SK-N-SH (cell line): ENCODE measurements around the gene STARD13.

Experiments used
- CTCF ChIP-seq: fragments of 200-600 bp; sonication (generic); IDR thresholded peaks from 2 replicates; pipeline ENCODE4 v1.6.1; 2017; ENCODE audit warnings: antibody characterized with exemption, mild to moderate bottlenecking, moderate library complexity
- EP300 ChIP-seq, 2 experiments: IDR thresholded peaks; 2 replicates each; pipeline versions ENCODE4 v1.4.0 to v1.6.1; 2012; ENCODE audit warnings: borderline replicate concordance in 1 of 2, low read depth in 1 of 2, low read length in 1 of 2
- EZH2phosphoT487 ChIP-seq: fragments of 200-600 bp; sonication (generic); IDR thresholded peaks from 2 replicates; pipeline ENCODE4 v1.6.1; 2017; ENCODE audit warnings: low read depth, mixed run types, mild to moderate bottlenecking, antibody characterized with exemption, moderate library complexity, borderline replicate concordance
- NFIC ChIP-seq: IDR thresholded peaks from 2 replicates; pipeline ENCODE4 v1.4.0; 2012; ENCODE audit warnings: borderline replicate concordance
- REST ChIP-seq: IDR thresholded peaks from 2 replicates; pipeline ENCODE4 v1.6.1; 2012; ENCODE audit warnings: mild to moderate bottlenecking, low read depth, low read length, moderate library complexity
- YY1 ChIP-seq: IDR thresholded peaks from 2 replicates; pipeline ENCODE4 v1.4.0; 2012; ENCODE audit warnings: low read depth, mild to moderate bottlenecking

- TF ChIP-seq CTCF: no peak
- no peak for TF ChIP-seq REST
- TF ChIP-seq YY1: no peak
- TF ChIP-seq EP300 (IDR thresholded peaks at IDR 0.05; ENCODE audit: borderline replicate concordance in 1 of 2, low read depth in 1 of 2, low read length in 1 of 2): no peak
- TF ChIP-seq EZH2phosphoT487: no peak
- TF ChIP-seq NFIC: no peak
These were observed 83.9 kb downstream of the STARD13 start for GRCh38 chr13:33201659-33202058.
